GM18505 (cell line): ENCODE measurements around the gene TMEM132C.
"Not testable (repeated sequence)": the region's sequence is repeated elsewhere in the genome, so short reads cannot be mapped to it uniquely, and the experiment has no call there.

Experiments
- ATAC-seq: cut with Tn5 transposase; IDR thresholded peaks from one replicate; pipeline ENCODE4 v1.9.1; 2021; ENCODE audit not compliant: unreplicated experiment
- POLR2A ChIP-seq: IDR thresholded peaks from 4 replicates; pipeline ENCODE4 v1.6.1; 2011; ENCODE audit warnings: borderline replicate concordance; ENCODE audit not compliant: insufficient read depth, insufficient read length; ENCODE audit errors: extremely low read depth

Gene TMEM132C

GRCh38 chr12:128267131-128267622 is at the start of gene TMEM132C:
TSS of gene TMEM132C (plus strand) at chr12:128267170. CDS start at chr12:128267403, 233 bp downstream.
- no peak for ATAC-seq
- TF ChIP-seq POLR2A, result no peak

GRCh38 chr12:128224226-128224625 is 42.7 kb upstream of the TMEM132C start:
- ATAC-seq, result no peak
- TF ChIP-seq POLR2A, result no peak

- TF ChIP-seq POLR2A, result no peak
- ATAC-seq, result no peak
These were observed 38.4 kb upstream of the TMEM132C start for GRCh38 chr12:128228581-128228980.

GRCh38 chr12:128235635-128236417 is 31.1 kb upstream of the TMEM132C start:
- TF ChIP-seq POLR2A, result no peak
- no peak for ATAC-seq

- no peak for TF ChIP-seq POLR2A
These were observed 30.4 kb upstream of the TMEM132C start for GRCh38 chr12:128236525-128236924.

GRCh38 chr12:128240745-128241144 is 26.2 kb upstream of the TMEM132C start:
- ATAC-seq, result no peak
- TF ChIP-seq POLR2A, result no peak

More at GRCh38 chr12:128236525-128236924, 30.4 kb upstream of the TMEM132C start:
- ATAC-seq, result no peak

GRCh38 chr12:128245121-128245520 is 21.8 kb upstream of the TMEM132C start:
- no peak for ATAC-seq
- TF ChIP-seq POLR2A, result no peak

- ATAC-seq, result no peak
These were observed 21.1 kb upstream of the TMEM132C start for GRCh38 chr12:128245905-128246304.

GRCh38 chr12:128250096-128250495 is 16.9 kb upstream of the TMEM132C start:
- TF ChIP-seq POLR2A, result no peak
- ATAC-seq, result no peak

More at GRCh38 chr12:128245905-128246304, 21.1 kb upstream of the TMEM132C start:
- TF ChIP-seq POLR2A, result no peak

GRCh38 chr12:128253829-128254228 is 13.1 kb upstream of the TMEM132C start:
- not testable (repeated sequence) for ATAC-seq

- ATAC-seq, result no peak
- no peak for TF ChIP-seq POLR2A
These were observed 8.0 kb upstream of the TMEM132C start for GRCh38 chr12:128258866-128259555.

GRCh38 chr12:128259556-128260070 is 7.4 kb upstream of the TMEM132C start:
- ATAC-seq, result no peak
- no peak for TF ChIP-seq POLR2A

GRCh38 chr12:128261757-128262156 is 5.2 kb upstream of the TMEM132C start:
- no peak for ATAC-seq
- TF ChIP-seq POLR2A, result no peak

GRCh38 chr12:128265566-128265965 is 1.4 kb upstream of the TMEM132C start:
- no peak for ATAC-seq
- no peak for TF ChIP-seq POLR2A
